ENCODE measurements around the gene MAVS. TPM values are rescaled to one million over a fixed set of nuclear protein-coding genes. Genes with fewer than 3 reads are reported as not detected.

MAVS gene
- total RNA-seq, 1 donor from 2014 or later = 51.7 TPM

DNA sequence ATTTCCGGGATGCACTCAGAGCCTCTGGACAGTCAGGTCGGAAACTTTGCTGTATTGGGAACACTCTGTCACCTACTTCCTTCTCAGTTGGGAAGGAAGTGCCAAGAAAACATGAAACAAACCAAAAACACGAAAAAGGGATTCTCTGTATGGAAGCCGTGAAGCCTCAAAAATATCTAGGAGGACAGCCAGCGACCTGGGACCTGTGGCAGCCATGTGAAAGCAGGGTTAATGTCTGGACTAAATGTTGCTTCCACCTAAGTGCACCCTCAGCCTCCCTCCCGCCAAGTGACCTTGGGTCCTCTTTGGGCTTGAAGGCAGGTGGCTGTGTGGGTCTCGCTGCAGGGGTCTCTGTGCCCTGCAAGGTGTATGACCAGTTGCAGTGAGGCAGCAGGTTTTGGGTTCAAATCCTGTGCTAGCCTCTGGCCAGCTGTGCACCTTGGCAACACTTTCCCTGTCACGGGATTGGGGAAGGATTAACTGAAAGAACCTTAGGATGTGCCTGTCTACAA, 851 bp downstream of the MAVS start:
- DNase-seq (ENCODE audit: extremely low read depth, low read depth, low spot score) = no peak

GRCh38 chr20:3848565-3848964, 1.9 kb downstream of the MAVS start:
- no peak for DNase-seq (ENCODE audit: extremely low read depth, low read depth, low spot score)

DNA sequence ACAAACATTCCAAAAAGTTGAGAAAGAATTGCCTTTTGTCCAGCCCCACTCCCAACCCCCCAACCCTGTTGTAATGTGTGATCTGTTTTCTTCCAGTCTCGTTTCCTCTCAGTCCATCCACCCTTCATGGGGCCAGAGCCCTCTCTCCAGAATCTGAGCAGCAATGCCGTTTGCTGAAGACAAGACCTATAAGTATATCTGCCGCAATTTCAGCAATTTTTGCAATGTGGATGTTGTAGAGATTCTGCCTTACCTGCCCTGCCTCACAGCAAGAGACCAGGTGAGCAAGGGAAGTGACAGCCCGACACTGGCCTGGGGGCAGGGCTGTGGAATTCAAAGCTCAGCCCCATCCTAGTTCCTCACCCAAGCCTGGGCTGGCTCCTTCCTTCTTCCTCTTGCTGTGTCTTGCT, 7.8 kb downstream of the MAVS start:
- DNase-seq (ENCODE audit: extremely low read depth, low read depth, low spot score) = no peak

DNA sequence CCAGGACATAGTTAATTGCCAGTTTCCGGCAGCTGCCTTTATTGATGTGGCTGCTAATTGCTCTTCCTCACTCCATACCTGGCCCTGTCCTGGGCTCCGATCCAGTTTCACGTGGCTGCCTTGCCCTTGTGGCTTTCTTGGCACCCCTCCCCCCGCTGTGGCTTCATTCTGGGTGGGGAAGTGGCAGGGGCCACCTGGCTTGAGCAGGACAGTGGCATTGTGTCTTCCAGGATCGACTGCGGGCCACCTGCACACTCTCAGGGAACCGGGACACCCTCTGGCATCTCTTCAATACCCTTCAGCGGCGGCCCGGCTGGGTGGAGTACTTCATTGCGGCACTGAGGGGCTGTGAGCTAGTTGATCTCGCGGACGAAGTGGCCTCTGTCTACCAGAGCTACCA, 10.8 kb downstream of the MAVS start:
- DNase-seq (ENCODE audit: extremely low read depth, low read depth, low spot score) = no peak

DNA sequence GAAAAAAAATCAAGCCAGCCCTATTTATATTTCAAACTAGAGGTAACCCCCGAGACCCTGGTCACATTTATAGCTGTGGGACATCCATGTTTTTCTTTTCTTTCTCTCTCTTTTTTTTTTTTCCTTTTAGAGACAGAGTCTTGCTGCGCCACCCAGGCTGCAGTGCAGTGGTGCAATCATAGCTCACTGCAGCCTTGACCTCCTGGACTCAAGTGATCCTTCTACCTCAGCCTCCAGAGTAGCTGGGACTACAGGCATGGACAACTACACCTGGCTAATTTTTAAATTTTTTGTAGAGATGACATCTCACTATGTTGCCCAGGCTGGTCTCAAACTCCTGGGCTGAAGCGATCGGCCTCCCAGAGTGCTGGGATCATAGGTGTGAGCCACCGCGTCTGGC, 12.1 kb downstream of the MAVS start:
- no peak for DNase-seq (ENCODE audit: extremely low read depth, low read depth, low spot score)

DNA sequence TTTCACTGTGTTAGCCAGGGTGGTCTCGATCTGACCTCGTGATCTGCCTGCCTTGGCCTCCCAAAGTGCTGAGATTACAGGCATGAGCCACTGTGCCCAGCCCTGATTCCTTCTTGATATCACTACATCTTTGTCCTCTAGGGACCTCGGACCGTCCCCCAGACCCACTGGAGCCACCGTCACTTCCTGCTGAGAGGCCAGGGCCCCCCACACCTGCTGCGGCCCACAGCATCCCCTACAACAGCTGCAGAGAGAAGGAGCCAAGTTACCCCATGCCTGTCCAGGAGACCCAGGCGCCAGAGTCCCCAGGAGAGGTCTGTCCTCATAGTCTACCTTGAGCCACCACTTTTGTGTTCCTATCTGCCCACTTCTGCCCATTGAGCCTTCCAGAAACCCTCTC, 14.6 kb downstream of the MAVS start:
- no peak for DNase-seq (ENCODE audit: extremely low read depth, low read depth, low spot score)

- DNase-seq (ENCODE audit: extremely low read depth, low read depth, low spot score) = no peak
These were observed 15.7 kb downstream of the MAVS start for GRCh38 chr20:3862333-3862732.

GRCh38 chr20:3863317-3863716, 16.7 kb downstream of the MAVS start:
- no peak for DNase-seq (ENCODE audit: extremely low read depth, low read depth, low spot score)

DNA sequence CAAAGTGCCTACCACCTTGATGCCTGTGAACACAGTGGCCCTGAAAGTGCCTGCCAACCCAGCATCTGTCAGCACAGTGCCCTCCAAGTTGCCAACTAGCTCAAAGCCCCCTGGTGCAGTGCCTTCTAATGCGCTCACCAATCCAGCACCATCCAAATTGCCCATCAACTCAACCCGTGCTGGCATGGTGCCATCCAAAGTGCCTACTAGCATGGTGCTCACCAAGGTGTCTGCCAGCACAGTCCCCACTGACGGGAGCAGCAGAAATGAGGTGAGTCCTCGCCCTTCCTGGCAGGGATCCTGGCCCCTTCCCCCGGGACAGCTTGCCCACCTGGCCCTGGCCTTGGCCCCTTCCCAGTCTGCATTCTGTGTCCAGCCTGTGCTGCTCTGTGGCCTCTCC, 17.9 kb downstream of the MAVS start:
- no peak for DNase-seq (ENCODE audit: extremely low read depth, low read depth, low spot score)

DNA sequence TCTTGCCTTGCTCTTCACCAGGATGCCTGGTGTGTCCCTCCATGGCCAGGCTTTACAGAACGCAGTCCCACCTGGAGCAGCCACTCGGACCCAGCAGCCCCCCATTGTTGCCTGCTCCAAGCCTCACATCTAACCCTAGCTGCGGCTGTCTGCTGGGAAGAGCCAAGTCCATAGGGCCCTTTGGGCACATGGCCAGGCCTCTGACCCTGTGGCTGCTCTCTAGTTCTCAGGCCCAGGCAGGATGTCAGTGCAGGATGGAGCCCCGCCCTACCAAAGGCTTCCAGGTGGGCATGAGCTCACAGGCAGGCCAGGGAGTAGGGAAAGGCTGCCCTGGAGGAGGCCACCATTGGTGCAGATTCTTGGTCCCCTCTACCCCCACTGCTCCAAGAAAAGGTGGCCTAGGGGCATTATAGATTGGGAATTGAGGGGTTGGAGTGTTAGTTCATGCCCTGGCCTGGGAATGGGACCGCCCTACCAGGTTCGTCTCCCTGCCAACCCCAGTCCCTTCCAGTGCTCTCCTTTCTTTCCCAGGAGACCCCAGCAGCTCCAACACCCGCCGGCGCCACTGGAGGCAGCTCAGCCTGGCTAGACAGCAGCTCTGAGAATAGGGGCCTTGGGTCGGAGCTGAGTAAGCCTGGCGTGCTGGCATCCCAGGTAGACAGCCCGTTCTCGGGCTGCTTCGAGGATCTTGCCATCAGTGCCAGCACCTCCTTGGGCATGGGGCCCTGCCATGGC, 18.7 kb downstream of the MAVS start:
- DNase-seq (ENCODE audit: extremely low read depth, low read depth, low spot score) = no peak

GRCh38 chr20:3865887-3866407, 19.3 kb downstream of the MAVS start:
- DNase-seq (ENCODE audit: extremely low read depth, low read depth, low spot score) = no peak

- DNase-seq (ENCODE audit: extremely low read depth, low read depth, low spot score) = no peak
These were observed 19.8 kb downstream of the MAVS start for GRCh38 chr20:3866464-3866863.

DNA sequence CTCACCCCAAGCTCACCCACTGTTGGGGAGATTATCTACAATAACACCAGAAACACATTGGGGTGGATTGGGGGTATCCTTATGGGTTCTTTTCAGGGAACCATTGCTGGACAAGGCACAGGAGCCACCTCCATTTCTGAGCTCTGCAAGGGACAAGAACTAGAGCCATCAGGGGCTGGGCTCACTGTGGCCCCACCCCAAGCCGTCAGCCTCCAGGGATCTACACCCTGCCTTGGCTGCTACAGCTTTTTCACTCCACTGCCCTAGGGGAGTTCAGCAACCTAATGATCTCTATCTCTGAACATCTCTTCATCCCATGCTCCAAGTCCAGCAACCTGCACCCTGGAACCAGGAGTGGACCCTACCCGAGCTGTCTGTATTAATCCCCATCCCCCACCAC, 21.2 kb downstream of the MAVS start:
- DNase-seq (ENCODE audit: extremely low read depth, low read depth, low spot score) = no peak

DNA sequence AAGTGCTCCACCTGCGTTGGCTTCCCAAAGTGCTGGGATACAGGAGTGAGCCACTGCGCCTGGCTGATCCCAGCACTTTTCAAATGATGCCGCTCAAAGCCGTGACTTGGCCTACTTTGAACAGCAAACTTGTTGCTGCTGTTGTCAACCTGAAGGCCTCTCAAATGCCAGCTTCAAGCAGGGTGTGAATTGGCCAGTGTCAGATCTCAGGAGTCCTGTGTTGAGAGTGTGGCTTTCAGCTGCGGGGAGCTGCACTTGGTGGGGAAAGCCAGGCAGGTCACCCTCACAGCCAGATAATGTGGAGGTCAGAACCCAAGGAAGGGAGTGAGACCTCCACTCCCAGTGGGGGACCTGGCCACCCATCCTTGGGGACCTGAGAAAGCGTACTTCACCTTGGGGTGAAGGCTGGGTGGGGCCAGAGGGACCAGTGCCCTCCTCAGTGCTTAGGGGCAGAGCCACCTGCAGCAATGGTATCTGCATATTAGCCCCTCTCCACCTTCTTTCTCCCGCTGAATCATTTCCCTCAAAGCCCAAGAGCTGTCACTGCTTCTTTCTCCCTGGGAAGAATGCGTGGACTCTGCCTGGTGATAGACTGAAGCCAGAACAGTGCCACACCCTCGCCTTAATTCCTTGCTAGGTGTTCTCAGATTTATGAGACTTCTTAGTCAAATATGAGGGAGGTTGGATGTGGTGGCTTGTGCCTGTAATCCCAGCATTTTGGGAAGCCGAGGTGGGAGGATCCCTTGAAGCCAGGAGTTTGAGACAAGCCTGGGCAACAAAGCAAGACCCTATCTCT, 23.4 kb downstream of the MAVS start:
- DNase-seq (ENCODE audit: extremely low read depth, low read depth, low spot score) = no peak

GRCh38 chr20:3871550-3872265, 25.1 kb downstream of the MAVS start:
- no peak for DNase-seq (ENCODE audit: extremely low read depth, low read depth, low spot score)

GRCh38 chr20:3873507-3873906, 26.9 kb downstream of the MAVS start:
- no peak for DNase-seq (ENCODE audit: extremely low read depth, low read depth, low spot score)

GRCh38 chr20:3874194-3874844, 27.7 kb downstream of the MAVS start:
- DNase-seq (ENCODE audit: extremely low read depth, low read depth, low spot score) = no peak

DNA sequence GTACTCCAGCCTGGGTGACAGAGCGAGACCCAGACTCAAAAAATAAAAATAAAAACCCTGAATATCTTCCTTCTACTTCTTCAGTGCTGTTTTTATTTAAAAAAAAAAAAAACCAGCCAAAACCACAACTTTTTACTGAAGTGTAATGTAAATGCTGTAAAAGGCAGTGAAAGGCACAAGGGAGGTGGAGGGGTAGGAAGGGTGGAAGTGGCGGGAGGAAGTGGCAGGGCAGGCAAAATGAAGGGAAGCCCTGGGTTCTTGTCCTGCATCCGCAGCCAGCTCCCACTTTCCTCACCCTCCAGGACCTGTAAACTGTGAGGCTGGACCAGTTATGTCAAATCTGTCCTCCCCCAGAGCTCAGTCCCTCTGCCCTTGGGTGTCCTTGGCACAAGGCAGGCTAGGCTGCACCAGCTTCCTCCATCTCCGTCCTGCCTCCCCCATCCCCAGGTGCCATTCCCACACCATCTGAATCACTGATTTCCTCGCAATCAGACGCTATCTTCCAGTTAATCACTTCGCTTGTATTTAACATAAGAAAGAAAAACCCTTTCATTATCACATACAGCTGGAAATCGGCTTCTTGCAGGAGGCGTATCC, 28.8 kb downstream of the MAVS start:
- DNase-seq (ENCODE audit: extremely low read depth, low read depth, low spot score) = no peak

GRCh38 chr20:3876000-3876399, 29.4 kb downstream of the MAVS start:
- DNase-seq (ENCODE audit: extremely low read depth, low read depth, low spot score) = no peak

- DNase-seq (ENCODE audit: extremely low read depth, low read depth, low spot score) = no peak
These were observed 30.0 kb downstream of the MAVS start for GRCh38 chr20:3876676-3877075.

All from glomerular endothelial cell (primary cell).